Central memory CD4-positive, alpha-beta T cell (primary cell): ENCODE data around the gene CASP8.
"Not testable (repeated sequence)": the region's sequence is repeated elsewhere in the genome, so short reads cannot be mapped to it uniquely, and the experiment has no call there.

ENCODE experiments used
- DNase-seq: peaks from one replicate; pipeline ENCODE4 v3.0.0; 2022
- total RNA-seq, 3 experiments: gene quantifications; one replicate each; lab custom pipeline; 2026; lab: John Stamatoyannopoulos, UW

The CASP8 gene
- total RNA-seq = 46.2 to 422 (median 254) reads per million in 3 experiments

- DNase-seq = peak; percentile 80
These were observed at the start of gene CASP8 for GRCh38 chr2:201260302-201260800. CASP8 (plus strand) TSS chr2:201260536; CDS start chr2:201266487, 5,951 bp downstream.

GRCh38 chr2:201215963-201216362 is 44.4 kb upstream of the CASP8 start:
- no peak for DNase-seq

- DNase-seq = no peak
These were observed 43.4 kb upstream of the CASP8 start for GRCh38 chr2:201216918-201217317.

GRCh38 chr2:201218780-201219179 is 41.6 kb upstream of the CASP8 start:
- DNase-seq = no peak

GRCh38 chr2:201219328-201220096 is 40.8 kb upstream of the CASP8 start:
- no peak for DNase-seq

- DNase-seq = no peak
These were observed 40.2 kb upstream of the CASP8 start for GRCh38 chr2:201220102-201220570.

GRCh38 chr2:201223089-201224073 is 37.0 kb upstream of the CASP8 start:
- DNase-seq = no peak

GRCh38 chr2:201228271-201228911 is 31.9 kb upstream of the CASP8 start:
- DNase-seq = no peak

GRCh38 chr2:201228912-201229290 is 31.4 kb upstream of the CASP8 start:
- DNase-seq = no peak

GRCh38 chr2:201231781-201232466 is 28.4 kb upstream of the CASP8 start:
- peak; percentile 91 for DNase-seq

- DNase-seq = no peak
These were observed 27.9 kb upstream of the CASP8 start for GRCh38 chr2:201232467-201232815.

- DNase-seq = peak; percentile 91
These were observed 27.0 kb upstream of the CASP8 start for GRCh38 chr2:201233192-201233811.

GRCh38 chr2:201233812-201234662 is 26.3 kb upstream of the CASP8 start:
- no peak for DNase-seq

- no peak for DNase-seq
These were observed 25.6 kb upstream of the CASP8 start for GRCh38 chr2:201234663-201235135.

GRCh38 chr2:201235860-201236811 is 24.2 kb upstream of the CASP8 start:
- peak; percentile 66 for DNase-seq

GRCh38 chr2:201237486-201238123 is 22.7 kb upstream of the CASP8 start:
- no peak for DNase-seq

GRCh38 chr2:201239167-201239935 is 21.0 kb upstream of the CASP8 start:
- not testable (repeated sequence) for DNase-seq
